GM12874 (cell line): Measurements from ENCODE around the gene ATXN3.

Source experiments
- CTCF ChIP-seq: IDR thresholded peaks from 2 replicates; pipeline ENCODE4 v1.5.1; 2011; ENCODE audit warnings: low read depth, mild to moderate bottlenecking, control low read depth, low read length, moderate library complexity; ENCODE audit not compliant: insufficient read depth

ATXN3 gene

GRCh38 chr14:92058006-92058917 lies 48.1 kb downstream of the ATXN3 start:
- no peak for TF ChIP-seq CTCF

GRCh38 chr14:92049781-92050180 lies 56.6 kb downstream of the ATXN3 start:
- TF ChIP-seq CTCF: no peak

GRCh38 chr14:92041203-92041602 lies 65.2 kb downstream of the ATXN3 start:
- no peak for TF ChIP-seq CTCF

GRCh38 chr14:92040431-92041051 lies 65.8 kb downstream of the ATXN3 start:
- no peak for TF ChIP-seq CTCF

- TF ChIP-seq CTCF: no peak
Observed at GRCh38 chr14:92039719-92040430, 66.5 kb downstream of the ATXN3 start, which contains the start of gene TRIP11. TSS of gene TRIP11 (minus strand) at chr14:92040059. CDS start at chr14:92039685, 374 bp downstream.

GRCh38 chr14:92039063-92039718 lies 67.2 kb downstream of the ATXN3 start:
- TF ChIP-seq CTCF: no peak

- no peak for TF ChIP-seq CTCF
Observed at GRCh38 chr14:92037989-92038388, 68.4 kb downstream of the ATXN3 start.
